ENCODE results near the gene TSPAN19. TPM values are rescaled to one million over a fixed set of nuclear protein-coding genes. Genes with fewer than 3 reads are reported as not detected.

Gene TSPAN19
- under 1 TPM in 2 of 4 donors, not detected in 2; 0.17 to 0.49 TPM for total RNA-seq

DNA sequence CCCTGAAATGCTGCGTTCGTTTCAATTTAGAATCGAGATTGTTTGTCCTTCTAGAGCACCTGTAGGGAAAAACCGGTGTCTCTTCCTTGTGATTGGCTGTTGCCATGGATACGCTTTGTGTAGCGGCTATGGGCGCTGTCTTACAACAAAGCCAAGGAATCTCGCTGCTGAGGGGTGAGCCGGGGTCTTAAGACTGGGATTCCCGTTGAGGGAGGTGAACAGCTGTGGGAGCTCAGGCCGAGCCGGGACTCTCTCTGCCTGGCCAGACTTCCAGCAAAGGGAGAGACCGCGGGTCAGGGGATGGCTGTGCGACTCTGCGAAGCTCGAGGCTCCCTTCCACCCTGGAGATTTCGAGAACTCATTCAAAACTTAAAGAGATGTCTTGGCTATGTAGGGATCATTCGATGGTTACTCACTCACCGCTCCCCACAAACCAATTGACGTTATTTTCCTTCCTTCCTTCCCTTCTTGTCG is at the start of gene TSPAN19, which contains the start of gene LRRIQ1:
TSPAN19 (minus strand) TSS at position 44 of the 474 bp plus-strand sequence. CDS start 6,331 bp downstream, outside the sequence.
LRRIQ1 (plus strand) TSS at position 118 of the 474 bp plus-strand sequence. CDS start 1,826 bp downstream, outside the sequence.
- TF ChIP-seq, protein P1, sequence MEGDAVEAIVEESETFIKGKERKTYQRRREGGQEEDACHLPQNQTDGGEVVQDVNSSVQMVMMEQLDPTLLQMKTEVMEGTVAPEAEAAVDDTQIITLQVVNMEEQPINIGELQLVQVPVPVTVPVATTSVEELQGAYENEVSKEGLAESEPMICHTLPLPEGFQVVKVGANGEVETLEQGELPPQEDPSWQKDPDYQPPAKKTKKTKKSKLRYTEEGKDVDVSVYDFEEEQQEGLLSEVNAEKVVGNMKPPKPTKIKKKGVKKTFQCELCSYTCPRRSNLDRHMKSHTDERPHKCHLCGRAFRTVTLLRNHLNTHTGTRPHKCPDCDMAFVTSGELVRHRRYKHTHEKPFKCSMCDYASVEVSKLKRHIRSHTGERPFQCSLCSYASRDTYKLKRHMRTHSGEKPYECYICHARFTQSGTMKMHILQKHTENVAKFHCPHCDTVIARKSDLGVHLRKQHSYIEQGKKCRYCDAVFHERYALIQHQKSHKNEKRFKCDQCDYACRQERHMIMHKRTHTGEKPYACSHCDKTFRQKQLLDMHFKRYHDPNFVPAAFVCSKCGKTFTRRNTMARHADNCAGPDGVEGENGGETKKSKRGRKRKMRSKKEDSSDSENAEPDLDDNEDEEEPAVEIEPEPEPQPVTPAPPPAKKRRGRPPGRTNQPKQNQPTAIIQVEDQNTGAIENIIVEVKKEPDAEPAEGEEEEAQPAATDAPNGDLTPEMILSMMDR (IDR thresholded peaks at IDR 0.05; ENCODE audit: low read depth) = no peak

DNA sequence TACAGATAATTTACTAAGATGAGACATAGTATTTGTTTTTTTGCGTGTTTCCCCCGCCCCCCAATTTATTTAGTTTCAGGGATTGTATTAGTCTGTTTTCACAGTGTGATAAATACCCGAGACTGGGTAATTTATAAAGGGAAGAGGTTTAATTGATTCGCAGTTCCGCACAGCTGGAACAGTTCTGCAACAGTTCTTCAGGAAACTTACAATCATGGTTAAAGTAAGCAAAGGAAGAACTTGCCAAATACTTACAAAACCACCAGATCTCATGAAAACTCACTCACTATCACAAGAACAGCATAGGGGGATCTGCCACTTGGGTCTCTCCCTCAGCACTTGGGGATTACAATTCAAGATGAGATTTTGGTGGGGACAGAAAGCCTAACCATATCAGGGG is 49.0 kb upstream of the TSPAN19 start:
- TF ChIP-seq, protein P1 (IDR thresholded peaks at IDR 0.05; ENCODE audit: low read depth) = no peak

DNA sequence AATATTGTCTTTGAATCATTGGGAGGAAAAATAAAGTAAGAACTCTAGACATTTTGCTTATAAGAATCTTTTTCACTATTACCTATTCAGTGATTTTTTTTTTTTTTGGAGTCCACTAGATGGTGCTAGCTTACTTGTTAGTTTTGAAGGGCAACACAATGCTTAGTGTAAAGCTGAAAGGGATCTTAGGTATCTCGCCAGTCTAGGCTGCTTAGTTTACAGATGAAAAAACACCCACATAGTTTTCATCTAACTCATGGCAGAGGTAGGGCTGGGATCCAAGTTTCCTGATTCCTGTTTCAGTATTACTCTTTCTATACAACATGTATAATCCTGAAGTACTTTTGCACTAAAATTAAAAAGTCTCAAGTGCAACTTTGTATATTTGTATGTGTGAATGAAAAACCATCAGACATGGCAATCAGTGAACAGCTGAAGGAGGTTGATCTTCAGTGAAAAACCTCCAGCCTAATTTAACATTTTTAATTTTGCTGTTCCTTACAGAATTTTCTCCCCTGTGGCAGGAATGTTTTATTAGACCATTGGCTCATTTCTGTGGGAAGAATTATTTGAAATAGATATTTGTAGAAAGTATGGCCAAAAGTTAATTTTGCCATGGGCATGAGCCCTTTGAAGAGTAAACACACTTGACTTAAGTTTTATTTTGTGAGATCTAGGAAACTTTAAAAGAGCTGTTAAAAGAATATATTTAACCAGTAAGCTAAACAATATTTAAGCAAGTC is 40.8 kb upstream of the TSPAN19 start:
- TF ChIP-seq, protein P1 (IDR thresholded peaks at IDR 0.05; ENCODE audit: low read depth) = no peak

DNA sequence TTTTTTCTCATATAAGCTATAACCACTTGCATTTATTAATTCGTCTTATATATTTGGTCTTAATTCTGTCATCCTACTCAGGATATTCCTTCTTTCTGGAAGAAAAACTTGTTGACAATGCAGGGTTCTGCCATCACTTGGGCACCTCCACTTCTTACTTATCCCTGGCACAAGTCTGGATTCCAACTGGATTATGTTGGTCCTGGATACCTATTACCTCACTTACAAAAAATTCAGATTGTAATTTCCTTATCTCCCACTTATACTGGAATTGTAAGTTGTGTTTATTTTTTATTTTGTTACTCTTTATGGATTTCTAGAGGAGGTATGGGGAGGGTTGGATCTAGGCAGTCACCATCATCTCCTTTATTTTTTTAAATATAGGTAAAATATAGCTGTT is 36.7 kb upstream of the TSPAN19 start:
- TF ChIP-seq, protein P1 (IDR thresholded peaks at IDR 0.05; ENCODE audit: low read depth) = no peak

DNA sequence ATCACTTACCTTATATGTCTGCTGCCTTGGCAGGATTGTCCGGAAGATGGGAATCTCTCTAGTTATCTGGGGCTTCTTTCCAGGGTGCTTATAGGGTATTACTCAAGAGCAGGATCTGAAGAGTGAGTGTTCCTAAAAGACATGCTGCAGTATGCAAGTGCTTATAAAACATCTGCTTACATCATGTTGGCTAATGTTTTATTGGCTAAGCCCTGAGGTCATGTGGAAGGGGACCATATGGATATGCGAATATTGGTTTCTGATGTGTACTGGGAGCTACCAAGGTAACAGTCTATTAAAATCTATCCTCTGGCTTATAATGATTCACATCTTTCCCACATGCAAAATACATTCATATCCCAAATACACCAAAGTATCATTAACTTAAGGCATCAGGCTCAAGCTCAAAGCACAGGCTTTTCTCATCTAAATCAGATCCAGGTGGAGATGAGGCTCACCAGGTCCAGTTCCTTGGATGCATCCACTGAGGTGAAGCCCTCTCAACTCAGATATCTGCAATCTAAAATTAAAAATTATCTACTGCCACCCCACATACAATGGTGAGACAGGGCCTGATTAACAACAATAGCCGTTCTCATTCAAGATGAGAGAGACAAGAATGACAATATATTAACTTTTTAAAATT is 29.9 kb upstream of the TSPAN19 start:
- TF ChIP-seq, protein P1 (IDR thresholded peaks at IDR 0.05; ENCODE audit: low read depth) = no peak

DNA sequence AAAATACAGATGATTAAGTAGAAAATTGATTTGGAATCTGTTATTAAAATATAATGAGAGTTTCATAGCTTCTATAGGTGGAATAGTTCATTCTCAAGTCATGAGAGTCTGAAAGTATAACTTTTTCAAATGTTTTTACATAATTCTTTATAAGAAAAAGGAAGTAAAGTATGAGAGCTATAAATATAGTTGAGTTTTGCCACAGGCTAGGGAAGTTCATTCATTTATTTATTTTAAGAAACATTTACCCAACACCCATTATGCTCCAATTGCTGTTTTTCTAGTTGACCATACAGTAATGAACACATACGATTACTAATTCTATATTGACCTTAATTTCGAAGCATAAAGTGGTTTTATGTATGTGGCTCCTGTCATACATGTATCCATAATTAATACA is 24.8 kb upstream of the TSPAN19 start:
- TF ChIP-seq, protein P1 (IDR thresholded peaks at IDR 0.05; ENCODE audit: low read depth) = no peak

DNA sequence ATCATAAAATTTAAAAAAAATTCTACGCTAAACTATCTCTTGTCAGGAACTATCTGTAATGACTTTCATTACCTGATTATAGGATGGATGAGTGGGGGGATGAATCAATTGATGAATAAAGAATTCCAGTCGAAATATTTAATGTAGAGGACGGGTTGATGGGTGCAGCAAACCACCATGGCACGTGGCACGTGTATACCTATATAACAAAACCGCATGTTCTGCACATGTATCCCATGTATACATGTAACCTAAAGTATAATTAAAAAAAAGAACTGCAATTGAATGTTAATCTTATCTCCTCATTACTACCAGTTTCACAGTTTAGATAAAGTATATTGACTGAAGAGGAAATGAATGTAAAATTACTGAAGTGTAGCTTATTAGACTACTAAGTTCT is 23.5 kb upstream of the TSPAN19 start:
- TF ChIP-seq, protein P1 (IDR thresholded peaks at IDR 0.05; ENCODE audit: low read depth) = no peak
